Fibroblast of skin of abdomen (primary cell): Measurements from ENCODE around the gene TAAR6. TPM values are rescaled to one million over a fixed set of nuclear protein-coding genes. Genes with fewer than 3 reads are reported as not detected.
"Not testable (repeated sequence)": the region's sequence is repeated elsewhere in the genome, so short reads cannot be mapped to it uniquely, and the experiment has no call there.

ENCODE experiments used
- DNase-seq: peaks from one replicate; pipeline ENCODE4 v3.0.0-alpha.2; 2013
- polyA plus RNA-seq, 2 experiments: library from polyadenylated mRNA; unstranded; fragments of 120-200 nt; gene quantifications; one replicate each; pipeline ENCODE4 v1.2.1, GENCODE V29; 2013; ENCODE audit not compliant: insufficient read length in 2 of 2

Gene TAAR6
- polyA plus RNA-seq (2013, experiment 1 of 2; ENCODE audit: insufficient read length) = not detected
- polyA plus RNA-seq (2013, experiment 2 of 2; ENCODE audit: insufficient read length) = not detected

- DNase-seq = no peak
These were observed at the start of gene TAAR6 for GRCh38 chr6:132570221-132570777. TAAR6 (plus strand) TSS chr6:132570322; CDS start chr6:132570322, 0 bp downstream.

- peak; percentile 44 for DNase-seq
These were observed 49.2 kb upstream of the TAAR6 start for GRCh38 chr6:132520953-132521352.

GRCh38 chr6:132524646-132525045, 45.5 kb upstream of the TAAR6 start:
- DNase-seq = no peak

GRCh38 chr6:132525866-132526265, 44.3 kb upstream of the TAAR6 start:
- DNase-seq = no peak

- DNase-seq = no peak
These were observed 43.7 kb upstream of the TAAR6 start for GRCh38 chr6:132526461-132526860.

- peak; percentile 23 for DNase-seq
These were observed 42.3 kb upstream of the TAAR6 start for GRCh38 chr6:132527791-132528190.

GRCh38 chr6:132530293-132530974, 39.7 kb upstream of the TAAR6 start:
- peak; percentile 55 for DNase-seq

- DNase-seq = not testable (repeated sequence)
These were observed 35.6 kb upstream of the TAAR6 start for GRCh38 chr6:132534546-132534945.

- no peak for DNase-seq
These were observed 33.0 kb upstream of the TAAR6 start for GRCh38 chr6:132537145-132537544.

- DNase-seq = no peak
These were observed 32.1 kb upstream of the TAAR6 start, which contains the start of gene TAAR9 for GRCh38 chr6:132537977-132538376. TAAR9 (plus strand) TSS chr6:132538277; CDS start chr6:132538290, 13 bp downstream.

- no peak for DNase-seq
These were observed 25.3 kb upstream of the TAAR6 start for GRCh38 chr6:132544826-132545225.

GRCh38 chr6:132548746-132549463, 21.2 kb upstream of the TAAR6 start:
- DNase-seq = no peak

GRCh38 chr6:132551214-132551613, 18.9 kb upstream of the TAAR6 start:
- DNase-seq = no peak

- no peak for DNase-seq
These were observed 17.8 kb upstream of the TAAR6 start, which contains the start of gene TAAR8 for GRCh38 chr6:132552372-132552771. TAAR8 (plus strand) TSS chr6:132552672; CDS start chr6:132552693, 21 bp downstream.

GRCh38 chr6:132560087-132560486, 10.0 kb upstream of the TAAR6 start:
- DNase-seq = not testable (repeated sequence)

GRCh38 chr6:132566404-132566803, 3.7 kb upstream of the TAAR6 start:
- no peak for DNase-seq

GRCh38 chr6:132567566-132567965, 2.6 kb upstream of the TAAR6 start:
- DNase-seq = no peak

- DNase-seq = no peak
These were observed 1.5 kb upstream of the TAAR6 start for GRCh38 chr6:132568611-132569010.

- DNase-seq = no peak
These were observed 952 bp upstream of the TAAR6 start for GRCh38 chr6:132569170-132569569.

- DNase-seq = no peak
These were observed 1.7 kb downstream of the TAAR6 start for GRCh38 chr6:132571774-132572173.

GRCh38 chr6:132584698-132585097, 14.6 kb downstream of the TAAR6 start:
- no peak for DNase-seq

GRCh38 chr6:132587424-132587823, 17.3 kb downstream of the TAAR6 start:
- no peak for DNase-seq

GRCh38 chr6:132589454-132589853, 19.3 kb downstream of the TAAR6 start, which contains the start of gene TAAR5:
TAAR5 (minus strand) TSS chr6:132589741; CDS start chr6:132589686, 55 bp downstream.
- DNase-seq = no peak
